Osteoblast (primary cell): Measurements from ENCODE around the gene FCN3. TPM values are rescaled to one million over a fixed set of nuclear protein-coding genes. Genes with fewer than 3 reads are reported as not detected.

Experiments
- DNase-seq: peaks from one replicate; pipeline ENCODE4 v3.0.0; 2011; ENCODE audit warnings: low spot score, mixed read lengths; ENCODE audit not compliant: insufficient read length; ENCODE audit errors: missing footprints
- H2AFZ ChIP-seq: 2 replicates; pipeline ENCODE4 v1.6.0; 2011; ENCODE audit warnings: mild to moderate bottlenecking, low read length
- H3K27ac ChIP-seq: 2 replicates; pipeline ENCODE4 v1.5.1; 2011; ENCODE audit warnings: mild to moderate bottlenecking, low read depth, low read length, moderate library complexity
- H3K27me3 ChIP-seq: 2 replicates; pipeline ENCODE4 v1.6.0; 2012; ENCODE audit warnings: mild to moderate bottlenecking, control low read depth, inconsistent platforms, low read length, moderate library complexity; ENCODE audit not compliant: insufficient read depth
- H3K36me3 ChIP-seq: 2 replicates; pipeline ENCODE4 v1.5.1; 2011; ENCODE audit warnings: mild to moderate bottlenecking, low read length, control low read depth, moderate library complexity; ENCODE audit not compliant: insufficient read depth
- H3K4me1 ChIP-seq: 2 replicates; pipeline ENCODE4 v1.5.1; 2011; ENCODE audit warnings: mild to moderate bottlenecking, low read length, control low read depth, moderate library complexity; ENCODE audit not compliant: insufficient read depth
- H3K4me2 ChIP-seq: 2 replicates; pipeline ENCODE4 v1.6.0; 2011; ENCODE audit warnings: mild to moderate bottlenecking, low read length; ENCODE audit not compliant: insufficient read depth
- H3K4me3 ChIP-seq: fragments of 200-600 bp; sonication (generic); 3 replicates; pipeline ENCODE4 v1.5.1; 2012; ENCODE audit warnings: mild to moderate bottlenecking, low read length, inconsistent platforms; ENCODE audit not compliant: insufficient read depth
- H3K79me2 ChIP-seq: 2 replicates; pipeline ENCODE4 v1.6.0; 2012; ENCODE audit warnings: mild to moderate bottlenecking, low read length, control low read depth, inconsistent platforms; ENCODE audit not compliant: insufficient read depth
- H3K9me3 ChIP-seq: 2 replicates; pipeline ENCODE4 v1.5.1; 2011; ENCODE audit warnings: low read depth, low read length, control low read depth
- H4K20me1 ChIP-seq: 2 replicates; pipeline ENCODE4 v1.6.0; 2012; ENCODE audit warnings: mild to moderate bottlenecking, low read length, control low read depth; ENCODE audit not compliant: insufficient read depth
- CTCF ChIP-seq: IDR thresholded peaks from 2 replicates; pipeline ENCODE4 v1.5.1; 2011; ENCODE audit warnings: mild to moderate bottlenecking, low read depth, low read length, moderate library complexity; ENCODE audit errors: extremely low read depth
- total RNA-seq: library from RNA; depleted of rRNA; stranded (reverse); fragments of >200 nt; gene quantifications from 2 replicates; pipeline ENCODE4 v1.2.3, GENCODE V29; 2012

The FCN3 gene
- total RNA-seq, 1 donor, result not detected

GRCh38 chr1:27353166-27353565 is 21.5 kb downstream of the FCN3 start:
- no peak overlapping the region for H3K4me2 ChIP-seq
- no peaks in the 10 kb centered on the region for H4K20me1 ChIP-seq
- peaks cover 20% of the 10 kb centered on the region for H3K36me3 ChIP-seq
- H2AFZ ChIP-seq, result no peak overlapping the region
- H3K4me3 ChIP-seq, result no peak overlapping the region
- no peaks in the 10 kb centered on the region for H3K9me3 ChIP-seq
- no peaks in the 10 kb centered on the region for H3K27me3 ChIP-seq
- no peaks in the 10 kb centered on the region for H3K79me2 ChIP-seq
- peaks cover 2% of the 10 kb centered on the region for H3K4me1 ChIP-seq
- peak; percentile 56 for DNase-seq
- no peak overlapping the region for H3K27ac ChIP-seq
- no peak for TF ChIP-seq CTCF

- H3K4me3 ChIP-seq, result no peak overlapping the region
- peak; percentile 85 for DNase-seq
- no peak overlapping the region for H2AFZ ChIP-seq
- peak overlapping the region; percentile 9 for H3K4me2 ChIP-seq
- TF ChIP-seq CTCF, result no peak
- H4K20me1 ChIP-seq, result no peaks in the 10 kb centered on the region
- H3K27me3 ChIP-seq, result no peaks in the 10 kb centered on the region
- peaks cover 2% of the 10 kb centered on the region for H3K4me1 ChIP-seq
- no peaks in the 10 kb centered on the region for H3K79me2 ChIP-seq
- no peak overlapping the region for H3K27ac ChIP-seq
- H3K36me3 ChIP-seq, result peaks cover 17% of the 10 kb centered on the region
- no peaks in the 10 kb centered on the region for H3K9me3 ChIP-seq
Measured at GRCh38 chr1:27351541-27352107, 23.0 kb downstream of the FCN3 start.

GRCh38 chr1:27350663-27351540 is 23.7 kb downstream of the FCN3 start:
- DNase-seq, result peak; percentile 87
- Histone ChIP-seq H3K27me3 (no peaks in the 10 kb centered on the region), H4K20me1 (no peaks in the 10 kb centered on the region), H3K4me3 (no peak overlapping the region), H3K4me1 (peaks cover 2% of the 10 kb centered on the region), H2AFZ (no peak overlapping the region), H3K9me3 (no peaks in the 10 kb centered on the region), H3K4me2 (peak overlapping the region; percentile 9), H3K36me3 (peaks cover 10% of the 10 kb centered on the region), H3K27ac (no peak overlapping the region), H3K79me2 (no peaks in the 10 kb centered on the region)
- no peak for TF ChIP-seq CTCF
